ENCODE results near the gene RAB31. TPM values are rescaled to one million over a fixed set of nuclear protein-coding genes. Genes with fewer than 3 reads are reported as not detected.

The RAB31 gene
- total RNA-seq, 3 donors from 2014 or later, result 22.4 to 110 (median 32.4) TPM

DNA sequence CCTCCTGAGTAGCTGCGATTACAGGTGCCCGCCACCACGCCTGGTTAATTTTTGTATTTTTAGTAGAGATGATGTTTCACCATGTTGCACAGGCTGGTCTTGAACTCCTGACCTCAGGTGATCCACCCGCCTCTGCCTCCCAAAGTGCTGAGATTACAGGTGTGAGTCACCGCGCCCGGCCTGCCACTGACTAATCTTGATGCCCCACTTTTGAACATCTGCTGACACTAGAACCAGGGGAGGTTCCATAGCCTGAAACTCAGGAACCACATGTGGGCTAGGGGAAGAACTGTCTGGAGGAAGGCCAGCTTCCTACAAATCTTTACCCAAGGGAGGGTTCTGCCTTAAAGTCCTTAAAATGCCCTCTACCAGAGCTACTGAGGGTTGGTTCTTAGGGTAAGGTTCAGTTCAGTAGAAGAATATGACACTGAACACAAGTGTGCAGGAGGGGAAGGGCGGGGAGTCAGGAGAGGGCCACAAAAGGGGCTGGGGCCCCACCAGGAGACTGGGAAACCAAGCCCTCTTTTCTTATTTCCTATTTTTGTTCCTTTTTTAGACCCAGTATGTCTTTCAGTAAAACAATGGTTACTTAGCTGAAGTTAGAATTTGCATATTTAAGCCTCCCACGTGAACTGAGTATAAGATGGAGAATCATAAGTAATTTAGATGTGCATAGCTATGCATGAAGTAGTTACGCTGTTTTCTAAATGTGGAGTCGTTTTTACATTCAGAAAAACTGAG is 6.3 kb upstream of the RAB31 start:
- H3K4me3 ChIP-seq, result no peak overlapping the region
- H3K27ac ChIP-seq, result no peak overlapping the region
- no peaks in the 10 kb centered on the region for H3K36me3 ChIP-seq
- no peak for DNase-seq (ENCODE audit: low spot score in 2 of 2)
- no peaks in the 10 kb centered on the region for H3K27me3 ChIP-seq
- H3K4me1 ChIP-seq, result no peaks in the 10 kb centered on the region
- intact Hi-C loops (cut with DNase I; ENCODE audit: low total_unique reads), result no loop called here
- H3K9me3 ChIP-seq, result no peaks in the 10 kb centered on the region
- TF ChIP-seq, protein P1, sequence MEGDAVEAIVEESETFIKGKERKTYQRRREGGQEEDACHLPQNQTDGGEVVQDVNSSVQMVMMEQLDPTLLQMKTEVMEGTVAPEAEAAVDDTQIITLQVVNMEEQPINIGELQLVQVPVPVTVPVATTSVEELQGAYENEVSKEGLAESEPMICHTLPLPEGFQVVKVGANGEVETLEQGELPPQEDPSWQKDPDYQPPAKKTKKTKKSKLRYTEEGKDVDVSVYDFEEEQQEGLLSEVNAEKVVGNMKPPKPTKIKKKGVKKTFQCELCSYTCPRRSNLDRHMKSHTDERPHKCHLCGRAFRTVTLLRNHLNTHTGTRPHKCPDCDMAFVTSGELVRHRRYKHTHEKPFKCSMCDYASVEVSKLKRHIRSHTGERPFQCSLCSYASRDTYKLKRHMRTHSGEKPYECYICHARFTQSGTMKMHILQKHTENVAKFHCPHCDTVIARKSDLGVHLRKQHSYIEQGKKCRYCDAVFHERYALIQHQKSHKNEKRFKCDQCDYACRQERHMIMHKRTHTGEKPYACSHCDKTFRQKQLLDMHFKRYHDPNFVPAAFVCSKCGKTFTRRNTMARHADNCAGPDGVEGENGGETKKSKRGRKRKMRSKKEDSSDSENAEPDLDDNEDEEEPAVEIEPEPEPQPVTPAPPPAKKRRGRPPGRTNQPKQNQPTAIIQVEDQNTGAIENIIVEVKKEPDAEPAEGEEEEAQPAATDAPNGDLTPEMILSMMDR (IDR thresholded peaks at IDR 0.05), result no peak
- TF ChIP-seq POLR2AphosphoS5 (IDR thresholded peaks at IDR 0.05) (no peak), POLR2A (IDR thresholded peaks at IDR 0.05) (no peak)

DNA sequence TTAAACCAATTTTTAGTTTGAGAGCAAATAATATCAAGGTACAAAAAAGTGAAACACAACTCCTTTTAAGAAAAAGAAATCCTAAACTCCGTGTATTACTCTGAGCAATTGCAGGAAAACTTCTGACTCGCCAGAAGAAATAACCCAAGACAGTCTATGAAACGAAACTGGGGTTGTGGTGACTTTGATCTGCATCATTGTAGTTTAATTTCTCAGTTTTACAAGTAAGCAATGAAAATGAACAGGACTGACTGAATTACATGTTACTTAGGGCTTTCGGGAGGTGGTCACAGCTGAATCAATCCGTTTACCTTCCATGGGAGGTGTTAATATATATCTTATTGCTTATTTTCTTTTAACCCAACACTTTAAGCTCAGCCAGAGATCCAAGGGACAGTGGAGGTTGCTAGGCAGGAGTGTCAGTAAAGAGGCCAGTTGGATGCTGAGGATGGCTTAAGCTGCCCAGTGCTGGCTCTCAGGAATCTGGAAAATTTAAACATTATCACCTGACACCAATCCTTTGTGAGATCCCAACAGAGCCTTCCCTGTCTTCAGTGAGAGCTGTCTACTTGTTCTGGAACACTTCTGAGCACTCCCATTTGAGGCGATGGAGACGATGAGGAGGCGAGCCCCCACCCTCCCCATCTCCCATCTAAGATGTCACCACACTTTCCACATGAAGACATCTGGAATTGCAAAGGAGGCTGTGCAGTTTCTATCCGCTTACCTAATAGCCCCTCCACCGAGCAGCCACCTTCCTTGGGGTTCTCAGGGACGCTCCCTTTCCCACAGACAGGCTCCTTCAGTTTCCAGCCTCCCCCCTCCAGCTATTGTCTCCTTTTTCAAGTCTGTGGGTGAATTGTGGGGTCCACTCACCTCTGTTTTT is 3.6 kb upstream of the RAB31 start:
- no peak overlapping the region for H3K27ac ChIP-seq
- no peaks in the 10 kb centered on the region for H3K27me3 ChIP-seq
- no peaks in the 10 kb centered on the region for H3K4me1 ChIP-seq
- DNase-seq (ENCODE audit: low spot score in 2 of 2), result no peak
- TF ChIP-seq POLR2AphosphoS5 (IDR thresholded peaks at IDR 0.05), result no peak
- no peak for TF ChIP-seq POLR2A (IDR thresholded peaks at IDR 0.05)
- TF ChIP-seq, protein P1 (IDR thresholded peaks at IDR 0.05), result no peak
- intact Hi-C loops (cut with DNase I; ENCODE audit: low total_unique reads), result no loop called here
- no peaks in the 10 kb centered on the region for H3K36me3 ChIP-seq
- no peaks in the 10 kb centered on the region for H3K9me3 ChIP-seq
- no peak overlapping the region for H3K4me3 ChIP-seq

DNA sequence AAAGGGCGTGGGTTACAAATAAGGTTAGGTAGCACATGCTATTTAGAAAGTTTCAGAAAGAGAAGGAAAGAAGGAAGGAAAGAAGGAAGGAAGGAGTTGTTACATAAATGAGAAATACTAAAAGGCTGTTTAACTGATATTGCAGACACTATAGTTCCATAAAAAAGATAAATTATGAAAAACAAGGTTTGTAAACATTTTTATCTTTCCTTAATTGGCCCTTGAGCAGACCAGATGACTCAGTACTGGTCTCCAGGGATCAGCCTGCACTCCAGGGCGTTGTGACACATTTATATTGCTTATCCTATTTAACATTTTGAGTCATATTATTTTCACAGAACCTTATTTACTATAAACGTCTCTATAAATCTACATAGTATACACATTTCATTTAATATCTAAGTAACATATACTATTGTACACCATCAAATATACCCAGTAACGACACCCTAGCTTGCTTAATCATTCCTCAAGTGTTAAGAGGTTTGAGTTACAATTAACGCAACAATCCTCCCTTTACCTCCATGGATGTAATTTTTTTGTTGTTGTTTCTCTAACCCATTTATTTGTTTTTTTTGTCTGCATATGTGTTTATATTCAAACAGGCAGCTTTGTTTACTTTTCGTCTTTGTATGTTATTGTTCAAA is 2.8 kb upstream of the RAB31 start:
- intact Hi-C loops (cut with DNase I; ENCODE audit: low total_unique reads), result no loop called here
- Histone ChIP-seq H3K36me3 (no peaks in the 10 kb centered on the region), H3K27ac (no peak overlapping the region), H3K4me1 (no peaks in the 10 kb centered on the region), H3K9me3 (no peaks in the 10 kb centered on the region), H3K27me3 (no peaks in the 10 kb centered on the region), H3K4me3 (no peak overlapping the region)
- TF ChIP-seq POLR2A (IDR thresholded peaks at IDR 0.05) (no peak), POLR2AphosphoS5 (IDR thresholded peaks at IDR 0.05) (no peak)
- TF ChIP-seq, protein P1 (IDR thresholded peaks at IDR 0.05), result no peak
- DNase-seq (ENCODE audit: low spot score in 2 of 2), result no peak

DNA sequence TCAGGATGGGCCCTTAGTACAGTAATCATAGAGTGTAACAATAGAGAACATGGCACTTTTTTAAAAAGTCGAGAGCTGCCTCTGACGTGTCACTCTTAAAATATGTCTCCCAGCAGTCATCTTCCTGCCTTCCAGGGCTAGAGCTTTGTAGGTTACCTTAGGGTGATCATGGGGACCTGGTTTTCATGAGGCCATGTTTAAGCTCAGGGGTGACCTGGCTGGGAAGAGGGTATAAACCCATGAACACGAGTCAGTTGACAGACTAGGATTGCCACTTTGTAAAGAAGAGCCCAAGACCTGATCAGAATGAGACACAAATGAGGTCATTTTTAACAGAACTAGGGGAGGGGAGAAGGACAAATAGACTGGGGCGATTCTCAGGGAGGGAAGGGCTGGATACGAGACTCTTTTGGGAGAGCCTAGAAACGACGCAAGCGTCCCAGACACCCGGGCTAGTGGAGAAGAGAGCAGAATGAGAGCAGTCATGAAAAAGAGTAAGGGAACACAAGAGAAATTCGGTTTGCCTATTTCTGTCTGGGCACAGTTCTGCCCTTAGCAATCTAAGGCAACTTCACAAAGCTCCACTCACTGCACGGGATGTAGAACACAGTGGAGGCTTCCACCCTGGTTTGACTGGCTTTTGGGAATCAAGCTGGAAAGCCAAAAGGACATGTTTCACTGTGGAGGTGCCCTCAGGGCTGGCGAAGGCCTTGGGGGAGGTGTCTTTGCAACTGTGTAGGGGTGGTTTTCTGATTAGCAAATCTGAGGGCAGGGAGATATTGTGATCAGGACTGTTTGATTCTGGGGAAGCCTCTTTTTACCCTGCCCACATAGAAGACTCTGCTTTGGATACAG is 1.8 kb upstream of the RAB31 start:
- no peak for TF ChIP-seq POLR2AphosphoS5 (IDR thresholded peaks at IDR 0.05)
- TF ChIP-seq POLR2A (IDR thresholded peaks at IDR 0.05), result no peak
- TF ChIP-seq, protein P1 (IDR thresholded peaks at IDR 0.05), result no peak
- Histone ChIP-seq H3K4me3 (no peak overlapping the region), H3K36me3 (no peaks in the 10 kb centered on the region), H3K27me3 (no peaks in the 10 kb centered on the region), H3K27ac (peak overlapping the region; percentile 80 to 84), H3K9me3 (no peaks in the 10 kb centered on the region), H3K4me1 (no peaks in the 10 kb centered on the region)
- no peak for DNase-seq (ENCODE audit: low spot score in 2 of 2)
- intact Hi-C loops (cut with DNase I; ENCODE audit: low total_unique reads), result no loop called here

Data from breast epithelium (tissue), 4 donors.